ENCODE measurements around the gene POMT2. TPM values are rescaled to one million over a fixed set of nuclear protein-coding genes. Genes with fewer than 3 reads are reported as not detected.

POMT2 gene, protein sequence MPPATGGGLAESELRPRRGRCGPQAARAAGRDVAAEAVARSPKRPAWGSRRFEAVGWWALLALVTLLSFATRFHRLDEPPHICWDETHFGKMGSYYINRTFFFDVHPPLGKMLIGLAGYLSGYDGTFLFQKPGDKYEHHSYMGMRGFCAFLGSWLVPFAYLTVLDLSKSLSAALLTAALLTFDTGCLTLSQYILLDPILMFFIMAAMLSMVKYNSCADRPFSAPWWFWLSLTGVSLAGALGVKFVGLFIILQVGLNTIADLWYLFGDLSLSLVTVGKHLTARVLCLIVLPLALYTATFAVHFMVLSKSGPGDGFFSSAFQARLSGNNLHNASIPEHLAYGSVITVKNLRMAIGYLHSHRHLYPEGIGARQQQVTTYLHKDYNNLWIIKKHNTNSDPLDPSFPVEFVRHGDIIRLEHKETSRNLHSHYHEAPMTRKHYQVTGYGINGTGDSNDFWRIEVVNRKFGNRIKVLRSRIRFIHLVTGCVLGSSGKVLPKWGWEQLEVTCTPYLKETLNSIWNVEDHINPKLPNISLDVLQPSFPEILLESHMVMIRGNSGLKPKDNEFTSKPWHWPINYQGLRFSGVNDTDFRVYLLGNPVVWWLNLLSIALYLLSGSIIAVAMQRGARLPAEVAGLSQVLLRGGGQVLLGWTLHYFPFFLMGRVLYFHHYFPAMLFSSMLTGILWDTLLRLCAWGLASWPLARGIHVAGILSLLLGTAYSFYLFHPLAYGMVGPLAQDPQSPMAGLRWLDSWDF
- total RNA-seq: 10 to 100 TPM; 10.9 to 26.0 TPM

DNA sequence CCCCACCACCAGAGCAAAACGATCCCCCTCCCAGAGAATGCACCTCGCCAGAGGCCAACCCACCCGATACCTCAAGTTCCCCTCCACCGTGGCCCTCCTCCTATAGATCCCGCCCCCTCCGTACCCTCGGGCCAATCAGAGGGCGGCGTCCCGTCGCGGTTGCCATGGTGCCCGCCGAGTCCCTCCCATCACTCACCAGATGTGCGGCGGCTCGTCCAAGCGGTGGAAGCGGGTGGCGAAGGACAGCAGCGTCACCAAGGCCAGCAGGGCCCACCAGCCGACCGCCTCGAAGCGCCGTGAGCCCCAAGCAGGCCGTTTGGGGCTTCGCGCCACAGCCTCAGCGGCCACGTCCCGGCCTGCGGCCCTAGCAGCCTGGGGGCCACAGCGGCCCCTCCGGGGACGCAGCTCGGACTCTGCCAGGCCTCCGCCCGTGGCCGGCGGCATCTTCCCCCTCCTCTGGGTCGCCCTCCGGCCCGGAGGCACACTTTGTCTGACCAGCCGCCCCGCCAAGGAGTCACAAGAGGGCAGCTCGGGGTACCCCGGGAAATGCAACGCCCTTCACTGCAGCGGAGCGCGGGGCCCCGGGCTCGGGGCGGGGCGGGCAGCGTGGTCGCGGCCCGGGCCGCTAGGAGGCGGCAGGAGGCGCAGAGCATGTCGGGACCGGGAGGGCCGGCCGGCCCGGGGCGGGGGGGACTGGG, at the start of gene POMT2:
Gene POMT2, minus strand, starts transcription at position 646 of the 698 bp plus-strand sequence. Its CDS starts 202 bp downstream, at position 444.
- Mint-ChIP-seq H3K27me3 (no peaks in the 10 kb centered on the region), H3K27ac (peak within 1 kb of the TSS; percentile 97), H3K4me3 (peak within 1 kb of the TSS; percentile 94), H3K36me3 (ENCODE audit: low read depth) (no peaks in the 10 kb centered on the region), H3K9me3 (no peaks in the 10 kb centered on the region), H3K4me1 (peaks cover 10% of the 10 kb centered on the region)
- peak; percentile 69 for ATAC-seq (replicated peaks)

DNA sequence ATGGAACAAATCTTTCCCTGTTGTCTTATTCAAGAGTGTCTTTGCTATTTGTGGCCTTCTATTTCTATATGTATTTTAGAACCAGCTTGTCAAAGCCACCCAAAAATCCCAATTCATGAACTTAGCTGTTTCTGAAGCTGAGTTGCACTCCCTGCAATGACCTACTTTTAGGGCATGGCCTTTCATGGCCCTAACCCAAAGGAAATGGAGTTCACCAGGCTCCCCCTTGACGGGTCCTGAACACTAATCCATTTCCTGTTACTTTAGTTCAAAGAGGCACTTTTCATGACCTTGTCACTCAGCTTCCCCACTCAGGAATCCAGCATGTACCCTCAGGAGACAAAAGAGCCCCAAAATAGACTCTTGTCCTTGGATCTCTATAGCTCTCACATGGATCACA, 48.6 kb upstream of the POMT2 start:
- no peaks in the 10 kb centered on the region for H3K9me3 Mint-ChIP-seq
- peaks cover 35% of the 10 kb centered on the region for H3K4me1 Mint-ChIP-seq
- ATAC-seq (replicated peaks): peak; percentile 50
- peaks cover 6% of the 10 kb centered on the region for H3K36me3 Mint-ChIP-seq (ENCODE audit: low read depth)
- no peaks in the 10 kb centered on the region for H3K27me3 Mint-ChIP-seq
- H3K27ac Mint-ChIP-seq: peak overlapping the region; percentile 88
- peak overlapping the region; percentile 62 for H3K4me3 Mint-ChIP-seq

- no peak overlapping the region for H3K27ac Mint-ChIP-seq
- peaks cover 8% of the 10 kb centered on the region for H3K36me3 Mint-ChIP-seq (ENCODE audit: low read depth)
- H3K27me3 Mint-ChIP-seq: no peaks in the 10 kb centered on the region
- H3K9me3 Mint-ChIP-seq: no peaks in the 10 kb centered on the region
- H3K4me1 Mint-ChIP-seq: peaks cover 41% of the 10 kb centered on the region
- no peak for ATAC-seq (replicated peaks)
- no peak overlapping the region for H3K4me3 Mint-ChIP-seq
Measured at GRCh38 chr14:77364146-77364545, 43.5 kb upstream of the POMT2 start.

- H3K27ac Mint-ChIP-seq: no peak overlapping the region
- H3K36me3 Mint-ChIP-seq (ENCODE audit: low read depth): peaks cover 8% of the 10 kb centered on the region
- H3K4me1 Mint-ChIP-seq: peaks cover 25% of the 10 kb centered on the region
- H3K27me3 Mint-ChIP-seq: no peaks in the 10 kb centered on the region
- H3K4me3 Mint-ChIP-seq: no peak overlapping the region
- no peaks in the 10 kb centered on the region for H3K9me3 Mint-ChIP-seq
- ATAC-seq (replicated peaks): no peak
Measured at GRCh38 chr14:77359626-77360025, 38.9 kb upstream of the POMT2 start.

GRCh38 chr14:77356899-77357298, 36.2 kb upstream of the POMT2 start:
- Mint-ChIP-seq H3K27ac (no peak overlapping the region), H3K36me3 (ENCODE audit: low read depth) (peaks cover 8% of the 10 kb centered on the region), H3K27me3 (no peaks in the 10 kb centered on the region), H3K4me3 (no peak overlapping the region), H3K4me1 (peaks cover 15% of the 10 kb centered on the region), H3K9me3 (no peaks in the 10 kb centered on the region)
- ATAC-seq (replicated peaks): no peak

- H3K27ac Mint-ChIP-seq: no peak overlapping the region
- no peaks in the 10 kb centered on the region for H3K27me3 Mint-ChIP-seq
- H3K4me3 Mint-ChIP-seq: no peak overlapping the region
- ATAC-seq (replicated peaks): no peak
- H3K4me1 Mint-ChIP-seq: peaks cover 15% of the 10 kb centered on the region
- no peaks in the 10 kb centered on the region for H3K9me3 Mint-ChIP-seq
- peaks cover 18% of the 10 kb centered on the region for H3K36me3 Mint-ChIP-seq (ENCODE audit: low read depth)
Measured at GRCh38 chr14:77355811-77356210, 35.1 kb upstream of the POMT2 start.

DNA sequence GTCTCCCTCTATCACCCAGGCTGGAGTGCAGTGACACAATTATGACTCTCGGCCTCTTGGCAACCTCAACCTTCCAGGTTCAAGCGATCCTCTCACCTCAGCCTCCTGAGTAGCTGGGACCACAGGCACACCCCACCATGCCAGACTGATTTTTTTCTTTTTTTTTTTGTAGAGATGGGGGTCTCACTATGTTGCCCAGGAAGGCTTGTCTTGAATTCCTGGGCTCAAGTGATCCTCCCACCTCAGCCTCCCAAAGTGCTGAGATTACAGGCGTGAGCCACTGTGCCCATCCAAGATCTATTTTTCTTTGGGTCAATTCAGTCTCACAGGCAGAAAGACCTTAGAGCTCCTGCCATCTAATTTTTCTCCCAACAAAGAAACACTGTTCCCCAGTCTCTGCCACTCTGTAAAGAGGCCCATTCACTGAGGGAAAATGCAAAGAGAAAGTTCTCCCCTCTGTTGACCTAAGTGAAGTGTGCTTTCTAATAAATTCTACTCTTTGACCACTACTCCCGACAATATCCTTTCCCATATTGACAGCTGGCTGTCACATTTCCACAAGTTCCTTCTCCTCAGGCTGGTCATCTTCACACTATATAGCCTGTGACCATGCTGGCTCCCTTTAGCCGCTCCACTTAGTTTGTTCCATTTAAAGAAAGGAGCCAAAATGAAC, 32.9 kb upstream of the POMT2 start:
- peaks cover 5% of the 10 kb centered on the region for H3K4me1 Mint-ChIP-seq
- peaks cover 31% of the 10 kb centered on the region for H3K36me3 Mint-ChIP-seq (ENCODE audit: low read depth)
- no peaks in the 10 kb centered on the region for H3K27me3 Mint-ChIP-seq
- H3K27ac Mint-ChIP-seq: peak overlapping the region; percentile 41
- H3K9me3 Mint-ChIP-seq: no peaks in the 10 kb centered on the region
- H3K4me3 Mint-ChIP-seq: no peak overlapping the region
- no peak for ATAC-seq (replicated peaks)

DNA sequence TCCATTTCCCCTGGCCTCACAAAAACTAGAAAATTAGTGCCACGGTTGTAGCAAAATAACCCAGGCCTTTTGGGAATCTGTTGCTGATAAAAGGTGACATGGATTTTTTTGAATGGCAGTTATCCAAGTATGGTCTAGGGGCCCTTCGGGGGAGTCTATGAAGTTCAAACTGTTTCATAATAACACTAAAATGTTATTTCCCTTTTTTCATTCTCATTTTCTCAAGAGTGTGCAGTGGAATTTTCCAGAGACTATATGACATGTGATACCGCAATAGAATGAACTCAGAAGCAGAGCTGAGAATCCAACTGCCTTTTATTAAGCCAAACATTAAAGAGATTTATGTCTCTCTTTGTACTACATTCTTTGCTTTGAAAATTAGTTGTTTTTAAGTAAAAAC, 27.1 kb upstream of the POMT2 start:
- H3K4me1 Mint-ChIP-seq: no peaks in the 10 kb centered on the region
- ATAC-seq (replicated peaks): no peak
- no peak overlapping the region for H3K4me3 Mint-ChIP-seq
- H3K36me3 Mint-ChIP-seq (ENCODE audit: low read depth): peaks cover 71% of the 10 kb centered on the region
- no peak overlapping the region for H3K27ac Mint-ChIP-seq
- H3K27me3 Mint-ChIP-seq: no peaks in the 10 kb centered on the region
- H3K9me3 Mint-ChIP-seq: no peaks in the 10 kb centered on the region

DNA sequence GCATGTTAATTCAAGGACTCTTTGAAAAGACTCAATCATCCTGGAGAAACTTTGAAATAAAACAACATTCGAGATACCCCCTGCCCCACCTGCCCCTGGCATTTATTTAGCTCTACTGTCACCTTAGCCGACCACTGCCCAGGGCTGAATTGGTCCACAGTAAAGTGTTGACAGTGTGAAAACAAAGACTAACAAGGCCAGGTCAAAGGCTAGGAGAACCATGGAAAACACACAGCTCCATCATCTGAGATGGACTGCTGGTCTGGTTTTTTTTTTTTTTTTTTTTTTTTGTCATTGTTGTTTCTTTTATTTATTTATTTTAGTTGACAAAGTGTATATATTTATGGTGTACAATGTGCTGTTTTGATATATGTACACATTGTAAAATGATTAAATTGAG, 25.8 kb upstream of the POMT2 start:
- Mint-ChIP-seq H3K27me3 (no peaks in the 10 kb centered on the region), H3K36me3 (ENCODE audit: low read depth) (peaks cover 81% of the 10 kb centered on the region), H3K9me3 (no peaks in the 10 kb centered on the region), H3K4me1 (no peaks in the 10 kb centered on the region), H3K4me3 (no peak overlapping the region), H3K27ac (no peak overlapping the region)
- ATAC-seq (replicated peaks): no peak

- no peak for ATAC-seq (replicated peaks)
- Mint-ChIP-seq H3K9me3 (no peaks in the 10 kb centered on the region), H3K27me3 (no peaks in the 10 kb centered on the region), H3K36me3 (ENCODE audit: low read depth) (peaks cover 81% of the 10 kb centered on the region), H3K27ac (no peak overlapping the region), H3K4me1 (no peaks in the 10 kb centered on the region), H3K4me3 (no peak overlapping the region)
Measured at GRCh38 chr14:77344377-77344996, 23.8 kb upstream of the POMT2 start.

GRCh38 chr14:77343662-77344061, 23.0 kb upstream of the POMT2 start:
- no peaks in the 10 kb centered on the region for H3K9me3 Mint-ChIP-seq

GRCh38 chr14:77342726-77343397, 22.2 kb upstream of the POMT2 start:
- H3K27me3 Mint-ChIP-seq: no peaks in the 10 kb centered on the region
- no peak overlapping the region for H3K27ac Mint-ChIP-seq
- ATAC-seq (replicated peaks): no peak
- H3K4me1 Mint-ChIP-seq: peaks cover 5% of the 10 kb centered on the region
- peaks cover 86% of the 10 kb centered on the region for H3K36me3 Mint-ChIP-seq (ENCODE audit: low read depth)
- H3K9me3 Mint-ChIP-seq: no peaks in the 10 kb centered on the region
- no peak overlapping the region for H3K4me3 Mint-ChIP-seq

More at GRCh38 chr14:77343662-77344061, 23.0 kb upstream of the POMT2 start:
- H3K27me3 Mint-ChIP-seq: no peaks in the 10 kb centered on the region
- peaks cover 81% of the 10 kb centered on the region for H3K36me3 Mint-ChIP-seq (ENCODE audit: low read depth)
- H3K4me3 Mint-ChIP-seq: no peak overlapping the region
- H3K4me1 Mint-ChIP-seq: peaks cover 5% of the 10 kb centered on the region
- ATAC-seq (replicated peaks): no peak
- H3K27ac Mint-ChIP-seq: peak overlapping the region; percentile 61

- Mint-ChIP-seq H3K27ac (no peak overlapping the region), H3K9me3 (no peaks in the 10 kb centered on the region), H3K27me3 (no peaks in the 10 kb centered on the region), H3K4me3 (no peak overlapping the region), H3K4me1 (peaks cover 5% of the 10 kb centered on the region), H3K36me3 (ENCODE audit: low read depth) (peaks cover 70% of the 10 kb centered on the region)
- ATAC-seq (replicated peaks): no peak
Measured at GRCh38 chr14:77340389-77340788, 19.7 kb upstream of the POMT2 start.

Data from activated T-helper 17 cell treated with anti-CD3 and anti-CD28 coated beads, Interleukin-2, amount 50 U/mL, for 72 hours (primary cell).